DMS53 treated with DMSO at 0.1 percent for 48 hours (cell line): Measurements from ENCODE around the gene FER.
"Not testable (repeated sequence)": the region's sequence is repeated elsewhere in the genome, so short reads cannot be mapped to it uniquely, and the experiment has no call there.

Source experiments
- DNase-seq: peaks from one replicate; lab custom pipeline; 2025; ENCODE audit not compliant: unreplicated experiment; lab: John Stamatoyannopoulos, UW

The FER gene

DNA sequence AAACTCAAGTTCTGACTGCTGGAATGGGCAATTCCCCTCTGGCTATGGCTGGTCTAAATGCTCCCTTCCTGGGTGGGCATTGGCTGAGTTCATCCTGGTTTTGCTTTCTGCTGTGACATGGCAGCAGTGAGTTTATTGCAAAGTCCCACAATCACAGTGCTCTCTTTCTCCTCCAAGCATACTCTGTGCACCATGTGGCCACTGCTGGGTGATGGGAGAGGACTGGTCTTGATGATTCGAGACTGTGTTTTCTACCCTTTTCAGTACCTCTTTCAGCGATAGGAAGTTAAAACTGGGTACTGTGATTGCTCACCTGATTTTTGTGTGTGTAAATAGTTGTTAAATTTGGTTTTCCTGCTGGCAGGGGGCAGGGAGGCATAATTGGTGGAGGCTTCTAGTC is 49.7 kb downstream of the FER start:
- DNase-seq, result no peak

DNA sequence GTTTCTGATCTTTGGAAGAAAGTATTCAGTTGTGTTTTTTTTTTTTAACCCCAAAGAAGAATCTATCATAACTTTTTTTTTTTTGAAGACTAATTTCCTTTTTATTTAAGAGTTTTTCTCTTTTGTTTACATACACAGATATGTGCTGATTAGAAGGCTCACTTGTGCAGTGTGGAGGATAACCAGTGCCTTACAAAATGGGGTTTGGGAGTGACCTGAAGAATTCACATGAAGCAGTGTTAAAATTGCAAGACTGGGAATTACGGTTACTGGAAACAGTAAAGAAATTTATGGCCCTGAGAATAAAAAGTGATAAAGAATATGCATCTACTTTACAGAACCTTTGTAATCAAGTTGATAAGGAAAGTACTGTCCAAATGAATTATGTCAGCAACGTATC is 50.3 kb downstream of the FER start:
- no peak for DNase-seq

DNA sequence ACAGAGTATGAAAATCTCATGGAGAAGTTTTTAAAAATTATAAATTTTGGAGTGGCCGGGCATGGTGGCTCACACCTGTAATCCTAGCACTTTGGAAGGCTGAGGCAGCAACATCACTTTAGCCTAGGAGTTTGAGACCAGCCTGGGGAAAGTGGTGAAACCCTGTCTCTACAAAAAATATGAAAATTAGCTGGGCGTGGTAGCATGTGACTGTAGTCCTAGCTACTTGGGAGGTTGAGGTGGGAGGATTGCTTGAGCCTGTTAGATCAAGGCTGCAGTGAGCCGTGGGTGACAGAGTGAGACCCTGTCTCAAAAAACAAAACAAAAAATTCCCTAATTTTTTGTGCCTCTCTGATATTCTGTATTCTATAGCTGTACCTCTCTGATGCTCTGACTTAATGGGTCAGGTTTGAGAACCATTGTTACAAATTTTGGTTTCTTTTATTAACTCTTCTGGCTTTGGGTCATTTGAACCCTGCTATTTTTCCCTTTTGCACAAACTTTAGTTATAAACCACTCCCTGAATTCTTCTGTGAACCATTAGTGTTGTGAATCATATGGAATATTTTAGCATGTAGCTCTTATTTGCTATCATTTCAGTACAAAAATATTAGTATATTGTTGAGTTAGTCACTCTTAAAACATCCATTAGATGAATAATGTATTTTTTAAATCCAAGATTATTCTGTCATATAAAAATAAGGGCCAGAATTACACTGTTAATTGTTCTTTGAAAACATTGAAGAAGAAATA is 51.0 kb downstream of the FER start:
- DNase-seq, result no peak

DNA sequence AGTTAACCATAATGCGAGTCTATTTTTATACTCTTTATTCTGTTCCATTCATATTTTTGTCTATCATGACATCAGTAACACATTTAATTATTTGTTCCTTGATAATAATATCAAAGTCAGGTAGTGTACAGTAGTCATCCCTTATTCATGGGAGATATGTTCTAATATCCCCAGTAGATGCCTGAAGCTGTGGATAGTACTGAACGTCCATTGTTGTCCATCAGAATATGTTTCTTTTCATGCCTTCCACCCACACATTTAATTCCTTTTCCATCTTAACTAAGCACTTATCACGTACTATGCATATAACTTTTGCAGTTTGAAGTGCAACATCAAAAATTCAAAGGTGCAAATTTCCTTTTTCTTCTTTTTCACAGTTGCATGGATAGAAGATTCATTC is 53.6 kb downstream of the FER start:
- no peak for DNase-seq

DNA sequence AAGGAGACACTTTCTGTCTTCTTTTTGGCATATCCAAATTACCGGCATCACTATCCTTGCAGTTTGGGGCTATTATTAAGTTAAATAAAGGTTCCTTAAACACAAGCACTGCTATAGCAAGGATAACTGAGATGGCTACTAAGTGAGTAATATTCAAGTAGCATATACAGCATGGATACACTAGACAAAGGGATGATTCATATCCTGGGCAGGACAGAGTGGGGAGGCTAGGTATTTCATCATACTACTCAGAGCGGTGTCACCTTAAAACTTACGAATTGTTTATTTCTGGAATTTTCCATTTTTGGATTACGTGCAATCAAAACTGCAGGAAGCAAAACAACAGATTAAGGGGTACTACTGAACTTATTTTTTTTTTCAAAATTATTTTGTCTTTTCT is 54.1 kb downstream of the FER start:
- peak; percentile 47 for DNase-seq

DNA sequence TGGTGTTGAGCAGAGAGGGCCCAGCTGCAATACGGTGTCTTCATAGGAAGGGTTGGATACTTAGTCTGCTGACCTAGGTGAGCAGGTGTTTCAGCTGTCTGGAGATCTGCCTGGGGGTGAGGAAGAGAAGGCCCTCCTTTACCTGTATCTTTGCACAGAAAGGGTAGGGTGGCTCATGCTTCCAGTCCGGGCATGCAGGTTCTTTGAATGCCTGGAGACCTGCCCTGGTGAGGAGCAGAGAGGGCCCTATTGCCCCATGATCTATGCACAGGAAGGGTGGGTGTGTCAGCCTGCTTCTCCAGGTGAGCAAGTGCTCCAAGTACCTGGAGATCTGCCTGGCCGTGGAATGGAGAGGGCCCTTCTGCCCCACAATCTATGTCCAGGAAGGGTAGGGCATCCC is 63.0 kb downstream of the FER start:
- no peak for DNase-seq

DNA sequence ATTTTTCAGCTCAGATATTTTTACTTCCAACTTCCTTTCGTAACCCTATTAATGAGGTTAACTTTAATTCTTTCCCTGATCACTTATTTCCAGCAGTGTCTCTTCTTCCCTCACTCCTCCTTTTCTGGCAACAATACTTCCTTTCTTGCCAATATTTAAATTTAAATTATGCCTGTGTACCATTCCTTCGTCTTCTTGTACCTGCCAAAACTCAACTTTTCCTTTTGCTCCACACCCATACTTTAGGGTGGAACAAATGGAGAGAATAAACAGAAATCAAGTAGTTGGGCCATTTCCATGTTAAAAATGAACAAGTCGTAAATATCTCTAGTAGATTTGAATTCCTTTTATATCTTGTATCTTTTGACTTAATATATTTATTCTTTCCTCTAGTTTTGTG is 66.0 kb downstream of the FER start:
- no peak for DNase-seq

DNA sequence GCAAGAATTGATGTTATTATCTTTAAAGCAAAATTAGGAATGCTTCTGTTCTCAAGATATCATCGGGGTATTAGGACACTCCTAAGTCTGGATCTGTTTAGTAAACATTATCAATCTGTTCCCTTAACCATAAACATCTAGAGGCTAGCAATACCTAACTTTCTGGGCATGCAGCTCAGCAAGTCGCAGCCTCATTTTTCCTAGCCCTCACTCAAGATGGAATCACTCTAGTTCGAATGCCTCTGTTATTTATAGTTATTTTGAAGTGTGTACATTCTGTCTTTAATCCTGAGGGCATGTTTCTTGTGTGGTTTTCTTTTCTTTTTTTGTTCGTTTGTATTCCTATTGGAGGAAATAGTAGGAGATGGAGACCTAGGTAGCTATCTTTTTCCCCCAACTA is 66.9 kb downstream of the FER start:
- no peak for DNase-seq

DNA sequence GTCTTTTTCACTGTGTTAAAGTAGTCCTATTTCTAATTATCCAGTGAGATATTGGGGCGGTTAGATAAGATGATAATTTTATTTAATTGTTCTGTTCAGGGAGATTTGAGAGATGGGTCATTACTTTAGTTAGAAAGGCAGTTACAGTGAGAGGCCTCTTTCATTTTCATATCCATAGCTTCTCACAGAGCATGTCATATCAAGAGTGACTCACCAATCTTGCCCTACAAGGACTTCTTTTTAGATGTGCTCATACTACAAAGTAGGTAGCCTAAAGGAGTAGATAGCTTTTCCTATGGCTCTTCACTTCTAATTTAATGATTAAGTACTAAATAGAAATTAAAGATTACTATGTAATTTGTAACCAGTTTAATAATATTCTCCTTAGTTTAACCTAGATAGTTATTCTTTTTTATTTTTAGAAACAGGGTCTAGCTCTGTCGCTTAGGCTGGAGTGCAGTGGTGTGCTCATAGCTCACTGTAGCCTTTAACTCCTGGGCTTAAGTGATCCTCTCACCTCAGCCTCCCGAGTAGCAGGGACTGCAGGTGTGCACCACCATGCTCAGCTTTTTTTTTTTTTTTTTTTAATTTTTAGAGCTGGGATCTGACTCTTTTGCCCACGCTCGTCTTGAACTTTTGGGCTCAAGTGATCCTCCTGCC is 71.0 kb downstream of the FER start:
- DNase-seq, result no peak

DNA sequence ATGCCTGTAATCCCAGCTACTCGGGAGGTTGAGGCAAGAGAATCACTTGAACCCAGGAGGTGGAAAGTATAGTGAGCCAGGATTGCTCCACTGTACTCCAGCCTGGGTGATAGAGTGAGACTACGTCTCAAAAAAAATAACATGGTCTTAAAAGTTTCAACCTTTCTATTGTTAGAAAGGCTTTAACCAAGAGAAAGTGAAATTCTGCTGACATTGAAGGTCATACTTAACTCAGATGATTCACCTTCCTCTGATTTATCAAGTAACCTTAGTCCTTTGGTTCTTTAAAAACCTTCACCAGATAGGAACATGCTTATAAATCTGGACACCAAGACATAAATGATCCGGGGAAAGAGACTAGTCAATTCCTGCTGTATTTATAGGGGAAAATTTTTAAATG is 73.3 kb downstream of the FER start:
- DNase-seq, result no peak

DNA sequence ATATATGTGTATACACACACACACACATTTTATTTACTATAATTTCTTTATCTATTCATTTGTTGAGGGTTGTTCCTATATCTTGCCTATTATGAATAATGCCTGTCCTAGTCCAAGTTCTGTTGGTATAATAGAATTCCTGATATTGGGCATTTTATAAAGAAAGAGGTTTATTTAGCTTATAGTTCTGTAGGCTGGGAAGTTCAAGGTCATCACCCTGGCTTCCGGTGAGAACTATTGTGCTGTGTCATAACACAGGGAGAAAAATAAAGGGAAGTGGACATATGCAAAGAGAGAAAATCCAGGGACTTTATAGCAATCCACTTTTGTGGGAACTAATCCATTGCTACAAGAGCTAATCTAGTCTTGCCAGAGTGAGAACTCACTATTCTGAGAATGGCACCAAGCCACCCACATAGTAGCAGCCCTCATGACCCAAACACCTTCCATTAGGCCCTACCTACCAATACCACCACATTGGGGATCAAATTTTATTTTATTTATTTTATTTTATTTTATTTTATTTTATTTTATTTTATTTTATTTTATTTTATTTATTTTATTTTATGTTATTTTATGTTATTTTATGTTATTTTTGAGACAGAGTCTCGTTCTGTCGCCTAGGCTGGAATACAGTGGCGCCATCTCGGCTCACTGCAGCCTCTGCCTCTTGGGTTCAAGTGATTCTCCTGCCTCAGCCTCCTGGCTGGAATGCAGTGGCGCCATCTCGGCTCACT is 74.7 kb downstream of the FER start:
- DNase-seq, result no peak

DNA sequence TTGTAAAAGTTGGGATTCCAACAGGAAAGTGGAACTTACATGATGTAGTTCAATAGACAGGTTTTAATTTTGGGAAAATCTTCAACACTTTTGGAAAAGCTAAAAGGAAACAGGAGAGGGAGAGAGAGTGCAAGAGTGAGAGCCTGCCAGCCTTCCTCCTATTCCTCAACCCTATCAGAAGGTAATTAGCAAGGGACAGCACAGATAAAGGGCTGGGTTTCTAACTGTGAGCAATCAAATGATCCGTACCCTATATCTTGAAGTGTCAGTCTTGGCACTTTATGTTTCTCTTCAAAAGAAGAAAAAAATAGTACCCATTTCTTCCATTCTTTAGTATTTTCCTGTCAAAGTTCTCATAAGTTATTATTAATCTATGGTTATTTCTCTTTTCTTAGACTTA is 79.4 kb downstream of the FER start:
- no peak for DNase-seq

DNA sequence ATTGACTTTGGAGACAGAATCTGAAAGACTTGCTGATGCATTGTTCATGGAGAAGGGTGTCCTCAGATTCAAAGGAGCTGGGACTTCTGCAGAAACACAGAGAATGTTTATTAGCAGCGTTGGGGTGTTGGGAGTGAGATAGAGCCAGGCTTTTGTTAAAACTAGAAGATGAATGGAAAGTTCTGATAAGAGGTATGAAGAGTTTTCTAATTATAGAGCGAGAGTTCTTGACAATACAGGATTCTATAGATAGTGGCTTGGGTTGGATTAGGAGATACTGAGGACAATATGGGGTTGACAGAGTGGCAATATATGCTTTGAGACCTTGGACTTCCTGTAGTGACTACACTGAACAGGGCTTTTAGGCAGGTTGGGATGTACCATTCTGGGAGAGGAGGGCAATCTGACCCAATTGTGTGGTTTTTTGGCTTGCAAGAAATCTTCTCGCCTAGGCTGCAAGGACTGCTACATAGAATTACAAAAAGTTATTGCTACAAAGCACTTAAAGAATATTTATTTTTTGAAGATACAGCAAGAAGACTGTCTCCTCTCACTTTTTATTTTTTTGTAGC is 83.1 kb downstream of the FER start:
- DNase-seq, result no peak

DNA sequence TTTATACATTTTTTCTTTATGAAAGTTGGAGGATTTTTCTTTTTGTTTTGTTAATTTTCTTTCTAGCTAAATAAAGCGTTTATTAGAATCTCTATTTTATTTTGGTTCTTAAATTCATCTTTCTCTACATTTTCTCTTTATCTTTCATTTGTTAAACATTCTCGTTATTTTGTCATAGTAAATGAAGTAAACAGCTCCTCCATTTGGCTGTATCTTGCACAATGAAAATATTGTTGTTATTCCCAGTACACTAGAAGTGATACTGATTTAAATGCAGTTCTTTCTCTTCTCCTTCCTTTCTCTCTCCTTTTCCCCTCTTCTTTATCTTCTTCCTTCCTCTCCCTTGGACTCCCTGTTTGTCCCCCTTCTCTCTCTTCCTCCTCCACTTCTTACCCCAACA is 88.8 kb downstream of the FER start:
- DNase-seq, result no peak

DNA sequence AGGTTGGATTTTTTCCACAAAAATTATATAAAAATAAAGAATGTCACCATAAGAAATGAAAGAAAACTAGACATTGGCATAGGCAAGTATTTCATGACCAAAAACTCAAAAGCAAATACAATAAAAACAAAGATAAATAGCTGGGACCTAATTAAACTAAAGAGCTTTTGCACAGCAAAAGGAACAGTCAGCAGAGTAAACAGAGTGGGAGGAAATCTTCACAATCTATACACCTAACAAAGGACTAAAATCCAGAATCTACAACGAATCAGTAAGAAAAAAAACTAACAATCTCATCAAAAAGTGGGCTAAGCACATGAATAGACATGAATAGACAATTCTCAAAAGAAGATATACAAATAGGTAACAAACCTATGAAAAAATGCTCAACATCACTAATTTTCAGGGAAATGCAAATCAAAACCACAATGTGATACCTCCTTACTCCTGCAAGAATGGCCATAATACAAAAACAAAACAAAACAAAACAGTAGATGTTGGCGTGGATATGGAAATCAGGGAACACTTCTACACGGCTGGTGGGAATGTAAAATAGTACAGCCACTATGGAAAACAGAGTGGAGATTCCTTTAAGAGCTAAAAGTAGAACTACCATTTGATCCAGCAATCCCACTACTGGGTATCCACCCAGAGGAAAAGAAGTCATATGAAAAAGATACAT is 94.7 kb downstream of the FER start:
- not testable (repeated sequence) for DNase-seq

DNA sequence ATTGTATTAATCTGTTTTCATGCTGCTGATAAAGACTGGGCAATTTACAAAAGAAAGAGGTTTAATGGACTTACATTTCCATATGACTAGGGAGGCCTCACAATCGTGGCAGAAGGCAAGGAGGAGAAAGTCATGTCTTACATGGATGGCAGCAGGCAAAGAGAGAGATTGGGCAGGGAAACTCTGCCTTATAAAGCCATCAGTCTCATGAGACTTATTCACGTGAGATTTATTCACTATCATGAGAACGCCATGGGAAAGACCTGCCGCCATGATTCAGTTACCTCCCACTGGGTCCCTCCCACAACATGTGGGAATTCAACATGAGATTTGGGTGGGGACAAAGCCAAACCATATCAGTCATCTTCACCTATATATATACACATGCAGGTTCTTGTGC is 103.4 kb downstream of the FER start:
- DNase-seq, result not testable (repeated sequence)

DNA sequence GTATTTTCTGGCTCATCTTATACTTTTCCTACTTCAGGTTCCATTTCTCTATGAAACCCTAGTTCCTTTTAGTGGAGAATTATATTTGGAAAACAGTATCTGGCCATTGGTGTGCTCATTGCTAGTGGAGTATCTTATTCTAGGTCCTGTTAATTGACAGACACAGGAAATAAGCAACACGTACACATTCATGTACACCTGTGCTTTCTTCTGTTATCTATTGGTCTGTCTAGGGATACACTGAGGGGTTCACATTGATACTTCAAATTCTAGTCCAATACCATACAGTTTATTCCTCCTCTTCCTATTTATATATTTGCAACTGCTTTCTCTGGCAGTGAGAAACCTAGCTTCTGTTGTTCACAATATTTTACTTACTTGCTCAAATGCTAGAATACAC is 110.2 kb downstream of the FER start:
- no peak for DNase-seq

DNA sequence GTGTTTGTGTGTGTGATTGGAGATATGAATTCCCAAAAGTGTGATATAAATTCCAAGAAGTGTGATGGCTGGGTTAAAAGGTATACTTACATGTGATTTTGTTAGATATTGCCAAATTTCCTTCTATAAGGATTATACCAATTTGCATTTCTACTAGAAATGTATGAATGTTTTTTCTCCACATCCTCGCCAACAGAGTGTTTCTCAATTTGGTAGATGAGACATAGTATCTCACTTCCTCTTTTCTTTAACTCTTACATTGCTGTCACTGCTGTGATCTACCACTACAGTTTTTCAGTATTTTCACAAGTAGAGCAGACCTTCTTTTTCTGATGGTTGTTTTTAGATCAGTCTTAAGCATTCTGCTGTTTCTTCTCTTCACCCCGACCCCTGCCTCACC is 111.3 kb downstream of the FER start:
- DNase-seq, result no peak

DNA sequence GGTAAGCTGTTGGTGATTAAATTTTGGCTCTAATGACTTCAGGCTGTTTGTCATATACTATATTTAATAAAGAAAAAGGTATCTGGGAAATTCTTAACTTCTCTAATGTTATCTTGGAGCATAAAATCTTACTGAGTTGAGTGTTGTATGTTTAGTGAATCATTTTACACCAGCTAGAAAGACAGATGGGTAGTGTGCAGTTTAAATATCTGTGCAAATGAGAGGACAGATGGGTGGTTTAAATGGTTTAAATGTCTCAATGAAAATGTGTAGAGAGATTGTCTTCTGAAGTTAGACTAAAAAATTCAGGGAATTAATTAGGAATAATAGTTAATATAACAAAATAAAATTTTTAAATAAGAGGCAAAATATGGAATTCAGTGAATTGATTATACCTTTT is 114.5 kb downstream of the FER start:
- no peak for DNase-seq

DNA sequence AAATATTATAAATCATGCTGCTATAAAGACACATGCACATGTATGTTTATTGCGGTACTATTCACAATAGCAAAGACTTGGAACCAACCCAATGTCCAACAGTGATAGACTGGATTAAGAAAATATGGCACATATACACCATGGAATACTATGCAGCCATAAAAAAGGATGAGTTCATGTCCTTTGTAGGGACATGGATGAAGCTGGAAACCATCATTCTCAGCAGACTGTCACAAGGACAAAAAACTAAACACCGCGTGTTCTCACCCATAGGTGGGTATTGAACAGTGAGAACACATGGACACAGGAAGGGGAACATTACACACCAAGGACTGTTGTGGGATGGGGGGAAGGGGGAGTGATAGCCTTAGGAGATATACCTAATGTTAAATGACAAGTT is 118.4 kb downstream of the FER start:
- not testable (repeated sequence) for DNase-seq

DNA sequence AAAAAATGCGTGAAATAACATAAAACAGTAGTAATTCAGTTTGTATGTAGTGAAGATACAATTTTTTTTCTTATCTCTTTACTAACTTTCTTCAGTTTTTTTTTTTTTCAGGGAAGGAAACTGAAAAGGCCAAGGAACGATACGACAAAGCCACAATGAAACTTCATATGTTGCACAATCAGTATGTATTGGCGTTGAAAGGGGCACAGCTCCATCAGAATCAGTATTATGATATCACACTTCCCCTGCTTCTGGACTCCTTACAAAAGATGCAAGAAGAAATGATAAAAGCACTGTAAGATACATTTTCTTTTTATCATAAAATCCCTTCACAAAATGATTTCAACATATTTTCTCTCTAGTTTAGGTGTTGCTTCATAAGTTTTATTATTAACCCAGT is 120.0 kb downstream of the FER start:
- no peak for DNase-seq
